ENCODE measurements around the gene PI16.

The PI16 gene

DNA sequence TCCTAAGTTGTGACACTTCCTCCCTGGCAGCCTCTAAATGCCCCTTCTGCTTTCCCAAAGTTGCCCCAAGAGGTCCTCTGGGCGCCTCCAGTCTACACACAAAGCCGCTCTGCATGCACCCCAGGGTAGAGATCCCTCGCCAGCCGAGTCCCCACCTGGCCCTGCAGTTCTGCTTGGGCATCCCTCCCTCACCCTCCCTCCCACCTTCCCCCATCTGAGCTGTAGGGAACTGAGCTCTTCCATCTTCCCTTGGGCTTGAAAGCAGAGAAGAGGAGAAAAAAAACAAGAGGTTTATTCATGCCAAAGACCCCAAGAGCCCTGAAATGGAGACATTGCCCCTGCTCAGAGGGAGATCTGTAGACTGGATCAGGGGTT, 45.2 kb downstream of the PI16 start:
- no peak for DNase-seq (ENCODE audit: low spot score)

DNA sequence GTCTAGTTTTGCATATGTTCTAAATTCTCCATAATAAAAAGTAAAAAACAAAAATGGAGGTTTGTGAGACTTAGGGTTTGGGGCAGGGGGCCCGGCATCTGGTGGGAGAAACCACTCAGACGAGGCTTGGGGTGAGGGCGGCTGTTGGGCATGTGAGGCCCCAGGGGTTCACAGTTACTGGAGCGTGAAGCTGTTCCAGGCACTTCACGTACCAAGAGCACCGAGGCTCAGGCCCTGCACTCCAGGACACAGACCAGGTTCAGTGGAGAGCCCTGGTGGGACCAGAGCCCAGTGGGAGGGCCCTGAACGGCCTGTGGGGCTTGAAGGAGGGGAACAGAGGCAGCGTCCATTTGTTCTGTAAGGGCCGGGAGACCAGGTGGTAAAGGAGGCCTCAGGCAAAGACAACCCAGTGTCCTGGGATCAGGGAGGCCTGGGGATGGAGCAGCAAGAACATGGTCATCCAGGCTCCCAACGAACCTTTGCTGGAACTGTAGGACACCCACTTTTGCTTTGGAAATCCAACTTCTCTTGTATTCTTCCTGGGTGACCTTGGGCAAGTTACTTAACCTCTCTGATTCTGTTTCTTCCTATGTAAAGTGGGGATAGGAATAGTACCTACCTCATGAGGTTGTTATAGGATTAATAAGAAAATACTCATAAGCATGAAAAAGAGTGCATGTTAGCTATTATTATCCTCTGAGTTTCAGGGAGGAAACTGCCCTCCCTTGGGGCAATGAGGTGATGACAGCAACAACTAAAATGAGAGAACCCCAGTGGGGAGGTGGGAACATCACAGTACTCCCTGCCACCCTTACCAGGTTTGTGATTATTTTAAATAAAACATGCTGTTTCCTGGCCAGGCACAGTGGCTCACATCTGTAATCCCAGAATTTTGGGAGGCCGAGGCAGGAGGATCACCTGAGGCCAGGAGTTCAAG, 49.8 kb downstream of the PI16 start:
- no peak for DNase-seq (ENCODE audit: low spot score)

DNA sequence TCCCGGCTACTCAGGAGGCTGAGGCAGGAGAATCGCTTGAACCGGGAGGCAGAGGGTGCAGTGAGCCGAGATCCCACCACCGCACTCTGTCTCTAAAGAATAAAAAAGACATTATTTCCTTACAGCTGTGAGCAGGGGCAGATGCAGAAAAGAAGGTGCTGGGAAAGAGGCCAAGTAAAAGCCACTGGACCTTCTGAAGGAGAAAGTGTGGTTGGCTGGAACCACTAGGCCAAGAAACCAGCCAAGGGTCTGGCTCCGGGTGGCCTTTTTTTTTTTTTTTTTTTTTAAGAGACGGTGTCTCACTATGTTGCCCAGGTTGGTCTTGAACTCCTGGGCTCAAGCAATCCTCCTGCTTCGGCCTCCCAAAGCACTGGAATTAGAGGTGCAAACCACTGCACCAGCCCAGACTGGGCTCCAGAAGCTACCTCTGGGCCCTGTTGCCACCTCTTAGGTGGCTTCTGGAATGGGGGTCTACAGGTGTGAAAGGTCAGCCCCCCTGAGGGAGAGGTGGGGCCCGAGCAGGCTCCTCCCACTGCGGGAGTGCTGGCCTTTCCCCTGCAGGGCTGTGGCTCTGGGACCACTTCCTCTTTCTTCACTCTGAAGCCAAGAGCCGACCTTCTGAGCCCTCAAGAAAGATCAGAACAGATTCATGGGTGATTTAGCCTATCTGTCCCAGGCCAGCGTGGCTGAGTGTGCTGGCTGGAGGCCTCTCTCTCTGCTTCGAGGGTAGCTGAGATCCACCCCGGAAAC, 50.7 kb downstream of the PI16 start, which contains the start of gene FGD2:
Gene FGD2 (plus strand): TSS at position 595 of the 750 bp plus-strand sequence. CDS start 163 bp downstream, outside the sequence.
- DNase-seq (ENCODE audit: low spot score), result no peak

DNA sequence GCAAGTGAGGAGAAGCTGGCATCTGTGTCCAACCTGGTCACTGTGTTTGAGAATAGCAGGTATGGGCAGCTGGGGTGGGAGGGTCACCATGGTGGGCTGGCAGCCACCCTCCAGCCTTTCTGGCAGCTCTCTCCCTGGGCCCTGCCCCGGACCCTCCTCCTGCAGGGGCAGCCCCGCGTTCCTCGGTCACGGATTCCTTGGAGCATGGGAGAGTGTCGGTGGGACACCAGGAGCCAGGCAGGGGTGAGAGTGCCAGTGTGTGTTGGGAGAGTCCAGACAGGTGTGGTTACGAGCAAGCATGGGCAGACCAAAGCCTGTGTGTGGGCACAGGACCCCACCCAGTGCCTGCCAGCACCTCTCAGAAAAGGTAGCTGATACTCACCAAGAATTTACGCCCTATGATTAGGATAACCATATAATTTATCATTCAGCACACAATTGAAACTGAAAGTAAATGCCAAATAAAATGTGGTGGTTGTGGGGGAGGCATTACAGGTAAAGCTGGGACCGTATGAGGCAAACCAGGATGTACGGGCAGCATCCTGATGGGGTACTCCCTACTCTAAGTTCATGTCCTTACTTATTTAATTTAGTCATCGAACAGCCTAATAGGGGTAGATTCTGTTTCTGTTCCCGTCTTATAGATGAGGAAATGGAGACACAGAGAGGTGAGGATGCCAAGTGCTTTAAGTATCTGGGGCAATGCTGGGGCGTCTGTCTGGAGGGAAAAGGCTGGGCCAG, 51.5 kb downstream of the PI16 start:
- DNase-seq (ENCODE audit: low spot score), result no peak

DNA sequence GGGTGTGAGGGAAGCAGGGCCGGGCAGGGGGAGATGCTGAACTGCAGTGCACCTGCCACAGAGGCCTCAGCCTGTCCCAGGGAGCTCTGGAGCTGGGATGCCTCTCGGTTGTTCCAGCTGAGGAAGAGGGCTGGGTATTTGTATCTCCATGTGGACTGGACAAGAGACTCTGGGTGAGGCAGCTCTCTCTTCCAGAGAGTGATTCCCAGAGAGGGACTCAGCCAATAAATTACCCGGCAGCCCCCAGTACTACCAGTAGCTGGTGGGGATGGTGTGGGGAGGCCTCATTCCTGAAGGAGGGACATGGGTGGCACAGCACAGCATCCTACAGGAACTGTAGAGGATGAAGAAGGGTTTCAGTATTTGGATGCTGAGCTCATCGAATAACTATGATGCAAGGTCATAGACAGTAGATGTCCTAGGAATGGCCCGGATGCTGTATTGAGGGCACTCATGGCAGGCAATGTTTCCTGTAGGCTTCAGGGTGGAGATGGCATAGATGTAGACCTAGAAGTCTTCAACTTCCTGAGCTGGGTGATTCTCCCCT, 52.3 kb downstream of the PI16 start:
- no peak for DNase-seq (ENCODE audit: low spot score)

DNA sequence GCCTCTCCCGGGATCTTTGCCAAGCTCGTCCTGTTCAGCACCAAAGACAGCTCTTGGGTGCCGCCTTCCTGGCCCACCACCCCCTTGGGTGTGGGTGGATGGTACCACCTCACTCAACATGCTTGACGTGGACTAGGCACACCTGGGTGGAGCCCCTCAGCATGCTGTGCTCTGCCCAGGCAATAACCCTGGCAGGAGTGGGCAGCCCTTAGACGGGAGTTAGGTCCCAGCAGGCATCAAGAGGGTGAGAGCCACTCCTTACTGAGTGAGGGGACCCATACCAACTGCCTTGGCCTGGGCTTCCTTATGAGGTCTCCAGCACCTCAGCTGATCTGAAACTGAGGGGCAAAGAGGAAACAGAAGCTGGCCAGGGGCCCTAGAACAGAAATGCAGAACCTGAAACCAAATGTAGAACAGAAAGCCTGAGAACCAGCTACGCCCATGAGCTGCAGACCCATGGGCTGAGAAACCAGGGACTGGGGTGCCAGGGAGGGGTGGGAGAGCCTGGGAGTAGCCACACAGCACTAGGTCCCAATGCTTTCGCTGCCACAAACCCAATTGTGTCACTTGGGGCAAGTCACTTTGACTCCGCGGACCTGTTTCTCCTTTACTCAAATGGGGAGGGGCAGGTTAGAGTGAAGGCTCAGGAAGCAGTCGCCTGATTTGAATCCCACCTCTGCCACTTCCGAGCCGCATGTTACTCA, 53.0 kb downstream of the PI16 start:
- DNase-seq (ENCODE audit: low spot score), result no peak

DNA sequence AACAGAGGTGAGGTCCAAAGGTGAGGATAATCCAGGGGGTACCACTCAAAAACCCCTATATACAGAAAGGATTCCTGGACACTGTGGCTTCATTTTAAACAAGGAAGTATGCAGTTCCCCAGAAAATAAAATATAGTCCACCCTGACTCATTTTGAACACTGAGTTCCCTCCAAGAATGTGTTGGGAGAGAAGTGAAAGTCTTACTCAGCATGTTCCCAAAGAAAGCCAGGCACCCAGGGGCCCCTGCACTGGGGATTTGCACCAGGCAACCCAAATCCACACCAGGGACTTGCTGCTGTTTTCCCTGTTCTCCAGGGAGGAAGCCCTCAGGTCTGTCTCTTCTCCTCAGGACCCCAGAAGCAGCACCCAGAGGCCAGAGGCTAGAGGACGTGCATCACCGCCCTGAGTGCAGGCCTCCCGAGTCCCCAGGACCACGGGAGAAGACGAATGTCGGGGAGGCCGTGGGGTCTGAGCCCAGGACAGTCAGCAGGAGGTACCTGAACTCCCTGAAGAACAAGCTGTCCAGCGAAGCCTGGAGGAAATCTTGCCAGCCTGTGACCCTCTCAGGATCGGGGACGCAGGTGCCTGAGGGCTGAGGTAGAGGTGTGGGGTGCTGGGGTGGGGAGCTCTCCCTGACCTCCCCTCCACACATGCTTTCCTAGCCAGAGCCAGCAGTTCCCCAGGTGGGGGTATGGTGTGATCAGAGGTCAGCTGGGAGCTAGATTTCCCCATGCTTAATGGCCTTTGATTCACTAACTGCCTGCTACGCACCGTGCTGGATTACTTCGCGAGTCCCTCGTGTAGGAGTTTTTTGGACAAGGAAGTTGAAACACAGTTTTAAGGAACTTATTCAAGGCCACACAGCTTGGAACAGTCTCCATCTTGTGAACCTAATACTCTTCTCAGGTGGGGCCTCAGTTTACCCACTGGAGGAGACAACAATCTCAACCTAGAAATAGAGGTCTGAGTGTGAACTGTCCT, 54.2 kb downstream of the PI16 start:
- no peak for DNase-seq (ENCODE audit: low spot score)

DNA sequence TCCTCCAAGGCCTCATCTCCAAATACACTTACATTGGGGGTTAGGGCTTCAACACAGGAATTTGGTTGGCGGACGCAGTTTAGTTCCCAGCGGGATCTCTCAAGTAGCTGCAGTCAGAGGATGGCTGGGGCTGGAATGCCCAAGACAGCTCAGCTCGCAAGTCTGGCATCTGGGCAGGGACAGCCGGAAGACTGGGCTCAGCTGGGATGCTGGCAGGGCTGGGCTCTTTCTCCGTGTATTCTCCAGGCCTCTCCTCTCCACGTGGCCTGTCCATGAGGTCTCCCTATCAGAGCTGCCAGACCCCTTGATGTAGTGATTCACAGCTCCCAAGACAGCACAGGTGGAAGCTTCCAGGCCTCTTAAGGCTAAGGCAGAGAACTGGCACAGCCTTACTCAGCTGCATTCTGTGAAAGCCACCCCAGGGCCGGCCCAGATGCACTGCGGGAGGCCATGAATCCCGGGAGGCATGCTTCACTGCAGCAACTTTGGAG, 55.9 kb downstream of the PI16 start:
- DNase-seq (ENCODE audit: low spot score), result no peak

DNA sequence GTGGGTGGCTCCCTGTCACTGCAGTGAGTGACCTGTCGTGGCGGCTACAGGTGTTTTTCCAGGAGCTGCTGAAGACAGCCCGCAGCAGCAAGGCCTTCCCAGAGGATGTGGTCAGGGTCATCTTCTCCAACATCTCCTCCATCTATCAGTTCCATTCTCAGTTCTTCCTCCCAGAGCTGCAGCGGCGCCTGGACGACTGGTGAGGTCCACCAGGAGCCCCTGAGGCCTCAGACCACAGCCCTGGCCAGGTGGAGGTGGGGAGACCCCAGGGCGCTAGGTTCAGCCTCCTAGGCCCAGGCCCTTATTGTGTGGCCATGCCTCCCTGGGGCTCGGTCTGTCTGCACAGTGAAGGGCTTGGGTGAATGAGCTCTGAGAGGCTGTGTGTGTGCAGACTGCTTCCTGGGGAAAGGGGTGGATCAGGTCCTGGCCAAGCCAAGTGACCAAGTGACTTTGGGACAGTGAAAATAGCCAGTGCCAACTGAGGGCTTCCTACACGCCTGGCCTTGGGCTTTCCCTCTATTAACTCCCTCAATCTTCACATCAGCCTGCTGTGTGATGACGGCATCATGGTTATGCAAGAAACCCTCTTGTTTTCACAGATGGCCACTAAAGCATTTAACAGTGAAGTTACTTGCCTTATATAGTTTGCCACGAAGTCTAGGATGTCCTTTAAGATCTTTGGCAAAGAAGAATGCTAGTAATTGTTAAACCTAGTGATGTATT, 57.3 kb downstream of the PI16 start:
- no peak for DNase-seq (ENCODE audit: low spot score)

DNA sequence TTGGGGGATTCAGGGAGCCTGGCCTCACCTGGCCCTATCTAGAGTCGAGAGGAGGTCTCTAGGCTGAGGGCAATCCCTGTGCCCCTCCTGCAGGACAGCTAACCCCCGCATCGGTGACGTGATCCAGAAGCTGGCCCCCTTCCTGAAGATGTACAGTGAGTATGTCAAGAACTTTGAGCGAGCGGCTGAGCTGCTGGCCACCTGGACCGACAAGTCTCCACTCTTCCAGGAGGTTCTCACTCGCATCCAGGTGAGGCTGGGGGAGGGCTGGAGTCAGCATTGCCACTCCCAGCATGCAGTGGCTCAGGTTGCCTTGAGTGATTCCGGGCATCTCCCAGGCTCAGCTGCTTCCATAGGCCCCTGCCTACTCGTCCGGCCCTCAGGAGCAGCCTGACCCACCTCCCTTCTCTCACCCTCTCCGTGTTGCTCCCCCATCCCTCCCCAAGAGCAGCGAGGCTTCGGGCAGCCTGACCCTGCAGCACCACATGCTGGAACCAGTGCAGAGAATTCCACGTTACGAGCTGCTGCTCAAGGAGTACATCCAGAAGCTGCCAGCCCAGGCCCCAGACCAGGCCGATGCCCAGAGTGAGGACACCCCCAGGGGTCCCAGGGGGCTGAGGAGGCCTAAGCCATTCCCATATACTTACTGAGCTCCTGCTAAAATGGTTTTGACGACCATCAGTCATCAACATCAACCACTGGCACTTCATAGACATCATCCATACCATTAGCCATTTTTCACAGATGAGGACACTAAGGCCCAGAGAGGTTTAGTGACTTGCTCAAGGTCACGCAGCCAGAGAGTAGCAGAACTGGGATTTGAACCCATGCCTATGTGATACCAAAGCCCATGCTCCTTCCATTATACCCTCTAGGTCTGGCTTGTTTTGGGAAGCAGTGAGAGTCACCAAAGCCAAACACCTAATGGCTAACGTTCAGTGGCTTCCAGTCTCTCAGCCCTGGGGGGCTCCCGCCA, 59.3 kb downstream of the PI16 start:
- DNase-seq (ENCODE audit: low spot score), result no peak

All from CD4-positive, alpha-beta T cell treated with Interleukin-6 at 100 ng/mL for 8 hours (primary cell).